Endodermal cell (in vitro differentiated cells): ENCODE measurements around the gene CFLAR. TPM values are rescaled to one million over a fixed set of nuclear protein-coding genes. Genes with fewer than 3 reads are reported as not detected.

Experiments used
- DNase-seq: peaks from one replicate; pipeline ENCODE4 v3.0.0-alpha.2; 2017
- H3K27ac ChIP-seq: 2 replicates; pipeline ENCODE4 v1.5.1; 2013; ENCODE audit warnings: mild to moderate bottlenecking, low read depth, low read length, moderate library complexity
- H3K27me3 ChIP-seq: 2 replicates; pipeline ENCODE4 v1.6.1; 2013; ENCODE audit warnings: mild to moderate bottlenecking, low read length, moderate library complexity; ENCODE audit not compliant: insufficient read depth, control insufficient read depth, poor library complexity, severe bottlenecking
- H3K36me3 ChIP-seq: 2 replicates; pipeline ENCODE4 v1.7.0; 2013; ENCODE audit warnings: mild to moderate bottlenecking, low read length, moderate library complexity; ENCODE audit not compliant: control insufficient read depth, insufficient read depth
- H3K4me1 ChIP-seq: one replicate; pipeline ENCODE4 v1.7.0; 2013; ENCODE audit warnings: low read length; ENCODE audit not compliant: control insufficient read depth, insufficient read depth
- H3K4me3 ChIP-seq: 2 replicates; pipeline ENCODE4 v1.5.1; 2013; ENCODE audit warnings: mild to moderate bottlenecking, low read length, moderate library complexity
- H3K9ac ChIP-seq: 2 replicates; pipeline ENCODE4 v1.6.1; 2013; ENCODE audit warnings: mild to moderate bottlenecking, low read length, moderate library complexity; ENCODE audit not compliant: poor library complexity, severe bottlenecking; ENCODE audit errors: extremely low read depth
- H3K9me3 ChIP-seq: 2 replicates; pipeline ENCODE4 v1.6.1; 2013; ENCODE audit warnings: mild to moderate bottlenecking, low read length, moderate library complexity; ENCODE audit not compliant: control insufficient read depth
- H3K27ac Mint-ChIP-seq: 2 replicates; pipeline ENCODE4 v1.8.0; 2020; ENCODE audit warnings: mixed read lengths
- H3K27me3 Mint-ChIP-seq: 2 replicates; pipeline ENCODE4 v1.8.0; 2021; ENCODE audit warnings: mild to moderate bottlenecking, mixed read lengths; ENCODE audit not compliant: insufficient read depth
- H3K36me3 Mint-ChIP-seq: 2 replicates; pipeline ENCODE4 v1.8.0; 2020; ENCODE audit warnings: low read depth, mixed read lengths
- H3K4me1 Mint-ChIP-seq: 2 replicates; pipeline ENCODE4 v1.8.0; 2020; ENCODE audit warnings: mixed read lengths
- H3K4me3 Mint-ChIP-seq: 2 replicates; pipeline ENCODE4 v1.8.0; 2020; ENCODE audit warnings: mild to moderate bottlenecking, moderate library complexity, mixed read lengths
- H3K9me3 Mint-ChIP-seq: 2 replicates; pipeline ENCODE4 v1.8.0; 2020; ENCODE audit warnings: mild to moderate bottlenecking, mixed read lengths
- WGBS, 2 experiments: methylation state at CpG; one replicate each; pipeline versions ENCODE4 v1.1.5 to v1.1.7; 2013; ENCODE audit warnings: missing lambda C conversion rate in 2 of 2, mixed read lengths in 1 of 2; ENCODE audit not compliant: insufficient coverage in 1 of 2, insufficient read length in 1 of 2; 5-methylcytosine and 5-hydroxymethylcytosine counted together
- long read RNA-seq, 4 experiments: library from polyadenylated mRNA in 2 of 4; library from RNA in 1 of 4; library from capped mRNA in 1 of 4; stranded (forward) in 3 of 4; unstranded in 1 of 4; transcript quantifications; one replicate each; pipeline ENCODE4 v2.0.0, GENCODE V29; 2020 to 2021; ENCODE audit warnings: inconsistent platforms in 1 of 4
- polyA plus RNA-seq, 2 experiments: library from polyadenylated mRNA; stranded (reverse); fragments of 50-300 nt; gene quantifications; one replicate each; pipeline ENCODE4 v1.2.3, GENCODE V29; 2013
- total RNA-seq, 2 donors: library from RNA; stranded (reverse); fragmentation: NEBNext Ultra II Directional in 1 of 2; extraction: Animal tissue kit (Norgen Biotek cat#: 25700) in 1 of 2; gene quantifications; 2 replicates in 1 of 2; 3 replicates in 1 of 2; pipeline ENCODE4 v1.2.1, GENCODE V29; 2021
- TF ChIP-seq, protein P1 (sequence below): fragments of 200-600 bp; sonication (generic); conservative IDR thresholded peaks from 2 replicates; pipeline ENCODE4 v1.5.0; 2021; ENCODE audit warnings: antibody characterized with exemption, mild to moderate bottlenecking

The CFLAR gene
- total RNA-seq: 100 to 1,000 TPM; 168 to 197 TPM
- polyA plus RNA-seq (2013, experiment 1 of 2): 29.0 TPM
- polyA plus RNA-seq (2013, experiment 2 of 2): 34.7 TPM
- long read RNA-seq, experiment 1, partial matches to known transcripts: 0 of 20 reads
- long read RNA-seq, experiment 1, other reads (novel, unspliced or antisense): 15 of 20 reads
- long read RNA-seq, experiment 2, full-length matches to known transcripts: 28 of 128 reads
- long read RNA-seq, experiment 2, partial matches to known transcripts: 33 of 128 reads
- long read RNA-seq, experiment 2, other reads (novel, unspliced or antisense): 67 of 128 reads
- long read RNA-seq, experiment 3, full-length matches to known transcripts: 74 of 191 reads
- long read RNA-seq, experiment 3, partial matches to known transcripts: 49 of 191 reads
- long read RNA-seq, experiment 3, other reads (novel, unspliced or antisense): 68 of 191 reads
- long read RNA-seq, experiment 4, transcript CFLAR-212 (5 exons, 1,198 nt): major isoform, 11 of 126 reads
- long read RNA-seq, experiment 4, partial matches to known transcripts: 25 of 126 reads
- long read RNA-seq, experiment 4, other reads (novel, unspliced or antisense): 82 of 126 reads

GRCh38 chr2:201116115-201116958 lies at the start of gene CFLAR:
TSS of gene CFLAR (plus strand) at chr2:201116164. CDS start at chr2:201129866, 13,702 bp downstream.
- Histone ChIP-seq H3K4me3 (peak within 1 kb of the TSS; percentile 71), H3K36me3 (no peaks in the 10 kb centered on the region), H3K27me3 (no peaks in the 10 kb centered on the region), H3K9me3 (peaks cover 5% of the 10 kb centered on the region), H3K4me1 (no peaks in the 10 kb centered on the region), H3K27ac (peak within 1 kb of the TSS; percentile 13), H3K9ac (peak within 1 kb of the TSS; percentile 3)
- Mint-ChIP-seq H3K27me3 (no peaks in the 10 kb centered on the region), H3K9me3 (peaks cover 5% of the 10 kb centered on the region), H3K27ac (peak within 1 kb of the TSS; percentile 98), H3K4me3 (peak within 1 kb of the TSS; percentile 95), H3K4me1 (peaks cover 28% of the 10 kb centered on the region), H3K36me3 (no peaks in the 10 kb centered on the region)
- WGBS, 2 experiments: 57 to 62% methylated on average over 22 to 75 of the region's 75 CpGs
- TF ChIP-seq, protein P1, sequence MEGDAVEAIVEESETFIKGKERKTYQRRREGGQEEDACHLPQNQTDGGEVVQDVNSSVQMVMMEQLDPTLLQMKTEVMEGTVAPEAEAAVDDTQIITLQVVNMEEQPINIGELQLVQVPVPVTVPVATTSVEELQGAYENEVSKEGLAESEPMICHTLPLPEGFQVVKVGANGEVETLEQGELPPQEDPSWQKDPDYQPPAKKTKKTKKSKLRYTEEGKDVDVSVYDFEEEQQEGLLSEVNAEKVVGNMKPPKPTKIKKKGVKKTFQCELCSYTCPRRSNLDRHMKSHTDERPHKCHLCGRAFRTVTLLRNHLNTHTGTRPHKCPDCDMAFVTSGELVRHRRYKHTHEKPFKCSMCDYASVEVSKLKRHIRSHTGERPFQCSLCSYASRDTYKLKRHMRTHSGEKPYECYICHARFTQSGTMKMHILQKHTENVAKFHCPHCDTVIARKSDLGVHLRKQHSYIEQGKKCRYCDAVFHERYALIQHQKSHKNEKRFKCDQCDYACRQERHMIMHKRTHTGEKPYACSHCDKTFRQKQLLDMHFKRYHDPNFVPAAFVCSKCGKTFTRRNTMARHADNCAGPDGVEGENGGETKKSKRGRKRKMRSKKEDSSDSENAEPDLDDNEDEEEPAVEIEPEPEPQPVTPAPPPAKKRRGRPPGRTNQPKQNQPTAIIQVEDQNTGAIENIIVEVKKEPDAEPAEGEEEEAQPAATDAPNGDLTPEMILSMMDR: no peak
- peak; percentile 83 for DNase-seq

DNA sequence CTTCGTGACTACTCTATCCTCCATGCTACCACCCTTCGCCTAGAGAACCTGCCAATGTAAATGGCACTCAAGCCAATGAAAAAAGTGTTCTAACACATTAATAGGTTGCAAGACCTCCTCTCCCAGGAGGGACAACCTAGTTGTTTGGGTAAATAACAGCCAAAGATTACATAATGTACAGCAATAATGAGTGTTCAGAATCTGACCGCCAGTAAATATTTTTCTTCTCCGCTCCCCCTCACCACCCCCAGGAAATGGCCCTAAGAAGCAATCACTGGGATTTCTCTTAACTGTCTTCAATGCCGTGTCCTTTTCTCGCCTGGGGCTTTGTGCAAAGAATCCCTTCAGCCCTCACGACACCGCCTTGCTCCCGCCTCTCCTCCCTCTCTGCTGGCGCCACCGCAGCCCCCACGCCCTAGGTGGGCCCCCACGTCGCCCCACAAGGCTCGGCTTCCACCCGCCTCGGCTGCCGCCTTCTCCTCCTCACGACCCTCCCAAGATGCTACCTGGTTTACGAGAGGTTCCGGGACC lies 45.0 kb upstream of the CFLAR start:
- Histone ChIP-seq H3K27ac (peak overlapping the region; percentile 52), H3K27me3 (no peaks in the 10 kb centered on the region), H3K9me3 (no peaks in the 10 kb centered on the region), H3K36me3 (no peaks in the 10 kb centered on the region), H3K9ac (peak overlapping the region; percentile 76), H3K4me3 (peak overlapping the region; percentile 99), H3K4me1 (no peaks in the 10 kb centered on the region)
- H3K9me3 Mint-ChIP-seq: no peaks in the 10 kb centered on the region
- no peaks in the 10 kb centered on the region for H3K36me3 Mint-ChIP-seq
- DNase-seq: no peak
- H3K4me1 Mint-ChIP-seq: peaks cover 22% of the 10 kb centered on the region
- no peaks in the 10 kb centered on the region for H3K27me3 Mint-ChIP-seq
- 0 to 2% methylated on average over 9 to 21 of the region's 21 CpGs for WGBS, 2 experiments
- TF ChIP-seq, protein P1: no peak
- H3K4me3 Mint-ChIP-seq: peak overlapping the region; percentile 98
- H3K27ac Mint-ChIP-seq: peak overlapping the region; percentile 95
